Neural progenitor cell (in vitro differentiated cells): ENCODE data around the gene UBL7.

Experiments
- EZH2 ChIP-seq: fragments of 200-600 bp; sonication (generic); IDR thresholded peaks from 2 replicates; pipeline ENCODE4 v1.6.1; 2017; ENCODE audit warnings: antibody characterized with exemption, mild to moderate bottlenecking, moderate library complexity
- EZH2phosphoT487 ChIP-seq: fragments of 200-600 bp; sonication (generic); IDR thresholded peaks from 2 replicates; pipeline ENCODE4 v1.6.1; 2017; ENCODE audit warnings: antibody characterized with exemption
- TF ChIP-seq, protein P1 (sequence below): fragments of 200-600 bp; sonication (generic); IDR thresholded peaks from 2 replicates; pipeline ENCODE4 v1.5.1; 2017; ENCODE audit warnings: antibody characterized with exemption, mild to moderate bottlenecking

- TF ChIP-seq, protein P1, sequence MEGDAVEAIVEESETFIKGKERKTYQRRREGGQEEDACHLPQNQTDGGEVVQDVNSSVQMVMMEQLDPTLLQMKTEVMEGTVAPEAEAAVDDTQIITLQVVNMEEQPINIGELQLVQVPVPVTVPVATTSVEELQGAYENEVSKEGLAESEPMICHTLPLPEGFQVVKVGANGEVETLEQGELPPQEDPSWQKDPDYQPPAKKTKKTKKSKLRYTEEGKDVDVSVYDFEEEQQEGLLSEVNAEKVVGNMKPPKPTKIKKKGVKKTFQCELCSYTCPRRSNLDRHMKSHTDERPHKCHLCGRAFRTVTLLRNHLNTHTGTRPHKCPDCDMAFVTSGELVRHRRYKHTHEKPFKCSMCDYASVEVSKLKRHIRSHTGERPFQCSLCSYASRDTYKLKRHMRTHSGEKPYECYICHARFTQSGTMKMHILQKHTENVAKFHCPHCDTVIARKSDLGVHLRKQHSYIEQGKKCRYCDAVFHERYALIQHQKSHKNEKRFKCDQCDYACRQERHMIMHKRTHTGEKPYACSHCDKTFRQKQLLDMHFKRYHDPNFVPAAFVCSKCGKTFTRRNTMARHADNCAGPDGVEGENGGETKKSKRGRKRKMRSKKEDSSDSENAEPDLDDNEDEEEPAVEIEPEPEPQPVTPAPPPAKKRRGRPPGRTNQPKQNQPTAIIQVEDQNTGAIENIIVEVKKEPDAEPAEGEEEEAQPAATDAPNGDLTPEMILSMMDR = no peak
- TF ChIP-seq EZH2 = no peak
- no peak for TF ChIP-seq EZH2phosphoT487
These were observed 2.7 kb upstream of the UBL7 start for GRCh38 chr15:74463634-74464033.
